ENCODE data around the gene ZNF878.

- TF ChIP-seq POLR2AphosphoS5 (IDR thresholded peaks at IDR 0.05; ENCODE audit: low read depth, low read length) (peak; percentile 93), TAF1 (IDR thresholded peaks at IDR 0.05; ENCODE audit: borderline replicate concordance, insufficient read depth, low read length) (peak; percentile 80; the same call in 1 of the 2 replicates), SIN3A (IDR thresholded peaks at IDR 0.05; ENCODE audit: borderline replicate concordance, insufficient read depth, low read length) (no peak), FOXP2 (optimal IDR thresholded peaks at IDR 0.05; ENCODE audit: borderline replicate concordance, extremely low read depth, extremely low read length, insufficient read depth) (no peak)
- TF ChIP-seq, protein P1, sequence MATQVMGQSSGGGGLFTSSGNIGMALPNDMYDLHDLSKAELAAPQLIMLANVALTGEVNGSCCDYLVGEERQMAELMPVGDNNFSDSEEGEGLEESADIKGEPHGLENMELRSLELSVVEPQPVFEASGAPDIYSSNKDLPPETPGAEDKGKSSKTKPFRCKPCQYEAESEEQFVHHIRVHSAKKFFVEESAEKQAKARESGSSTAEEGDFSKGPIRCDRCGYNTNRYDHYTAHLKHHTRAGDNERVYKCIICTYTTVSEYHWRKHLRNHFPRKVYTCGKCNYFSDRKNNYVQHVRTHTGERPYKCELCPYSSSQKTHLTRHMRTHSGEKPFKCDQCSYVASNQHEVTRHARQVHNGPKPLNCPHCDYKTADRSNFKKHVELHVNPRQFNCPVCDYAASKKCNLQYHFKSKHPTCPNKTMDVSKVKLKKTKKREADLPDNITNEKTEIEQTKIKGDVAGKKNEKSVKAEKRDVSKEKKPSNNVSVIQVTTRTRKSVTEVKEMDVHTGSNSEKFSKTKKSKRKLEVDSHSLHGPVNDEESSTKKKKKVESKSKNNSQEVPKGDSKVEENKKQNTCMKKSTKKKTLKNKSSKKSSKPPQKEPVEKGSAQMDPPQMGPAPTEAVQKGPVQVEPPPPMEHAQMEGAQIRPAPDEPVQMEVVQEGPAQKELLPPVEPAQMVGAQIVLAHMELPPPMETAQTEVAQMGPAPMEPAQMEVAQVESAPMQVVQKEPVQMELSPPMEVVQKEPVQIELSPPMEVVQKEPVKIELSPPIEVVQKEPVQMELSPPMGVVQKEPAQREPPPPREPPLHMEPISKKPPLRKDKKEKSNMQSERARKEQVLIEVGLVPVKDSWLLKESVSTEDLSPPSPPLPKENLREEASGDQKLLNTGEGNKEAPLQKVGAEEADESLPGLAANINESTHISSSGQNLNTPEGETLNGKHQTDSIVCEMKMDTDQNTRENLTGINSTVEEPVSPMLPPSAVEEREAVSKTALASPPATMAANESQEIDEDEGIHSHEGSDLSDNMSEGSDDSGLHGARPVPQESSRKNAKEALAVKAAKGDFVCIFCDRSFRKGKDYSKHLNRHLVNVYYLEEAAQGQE (IDR thresholded peaks at IDR 0.05; ENCODE audit: insufficient read depth in 1 of 2, low read depth in 2 of 2, low read length in 2 of 2), result 0 out of 4 replicates have a peak, but pooled peaks of 1 of the 2 experiments have one; percentile 24
Measured at GRCh38 chr19:12092065-12092867, 39.5 kb upstream of the ZNF878 start.

Data from PFSK-1 (cell line).